Keratinocyte (primary cell): ENCODE data around the gene RPIA. TPM values are rescaled to one million over a fixed set of nuclear protein-coding genes. Genes with fewer than 3 reads are reported as not detected.

ENCODE experiments used
- DNase-seq: peaks from one replicate; pipeline ENCODE4 v3.0.0-alpha.2; 2011; ENCODE audit warnings: low read depth, missing footprints, low spot score
- FAIRE-seq: peaks from 2 replicates; lab custom pipeline; 2011; peaks lifted over from hg19 to GRCh38; lab: Jason Lieb, UNC
- H2AFZ ChIP-seq: 2 replicates; pipeline ENCODE4 v1.6.0; 2012; ENCODE audit warnings: low read length, control low read depth, inconsistent platforms; ENCODE audit not compliant: control insufficient read depth
- H3K27ac ChIP-seq: 2 replicates; pipeline ENCODE4 v1.5.1; 2011; ENCODE audit warnings: low read length; ENCODE audit not compliant: control insufficient read depth, insufficient read depth
- H3K27me3 ChIP-seq: 3 replicates; pipeline ENCODE4 v1.6.0; 2011; ENCODE audit warnings: low read length; ENCODE audit not compliant: control insufficient read depth, insufficient read depth; ENCODE audit errors: extremely low read depth
- H3K36me3 ChIP-seq, 2 experiments: 2 replicates in 1 of 2; 3 replicates in 1 of 2; pipeline ENCODE4 v1.5.1; 2011; ENCODE audit warnings: low read length in 2 of 2, mild to moderate bottlenecking in 1 of 2; ENCODE audit not compliant: control insufficient read depth in 2 of 2, insufficient read depth in 2 of 2; ENCODE audit errors: extremely low read depth in 1 of 2
- H3K4me1 ChIP-seq: 3 replicates; pipeline ENCODE4 v1.5.1; 2011; ENCODE audit warnings: low read length; ENCODE audit not compliant: control insufficient read depth, insufficient read depth; ENCODE audit errors: extremely low read depth
- H3K4me2 ChIP-seq: 3 replicates; pipeline ENCODE4 v1.6.0; 2011; ENCODE audit warnings: low read depth, low read length; ENCODE audit not compliant: control insufficient read depth, insufficient read depth; ENCODE audit errors: extremely low read depth
- H3K4me3 ChIP-seq, 3 experiments: fragments of 200-600 bp in 1 of 3; sonication (generic) in 1 of 3; 2 replicates in 2 of 3; 3 replicates in 1 of 3; pipeline ENCODE4 v1.5.1; 2011 to 2016; ENCODE audit warnings: low read length in 3 of 3, mild to moderate bottlenecking in 3 of 3, control low read depth in 2 of 3, inconsistent platforms in 1 of 3, low read depth in 1 of 3, mixed read lengths in 1 of 3, mixed run types in 1 of 3, moderate library complexity in 1 of 3; ENCODE audit not compliant: control insufficient read depth in 2 of 3, insufficient read depth in 2 of 3; ENCODE audit errors: extremely low read depth in 1 of 3
- H3K79me2 ChIP-seq: 2 replicates; pipeline ENCODE4 v1.6.0; 2012; ENCODE audit warnings: low read length; ENCODE audit not compliant: control insufficient read depth, insufficient read depth
- H3K9ac ChIP-seq: 3 replicates; pipeline ENCODE4 v1.6.0; 2011; ENCODE audit warnings: low read length; ENCODE audit not compliant: control insufficient read depth, insufficient read depth; ENCODE audit errors: extremely low read depth
- H3K9me1 ChIP-seq: 3 replicates; pipeline ENCODE4 v1.6.0; 2011; ENCODE audit warnings: low read length; ENCODE audit not compliant: control insufficient read depth, insufficient read depth; ENCODE audit errors: extremely low read depth
- H3K9me3 ChIP-seq: 2 replicates; pipeline ENCODE4 v1.5.1; 2012; ENCODE audit warnings: low read depth, low read length; ENCODE audit not compliant: control insufficient read depth
- H4K20me1 ChIP-seq: 3 replicates; pipeline ENCODE4 v1.6.0; 2011; ENCODE audit warnings: low read length; ENCODE audit not compliant: control insufficient read depth, insufficient read depth; ENCODE audit errors: extremely low read depth
- CTCF ChIP-seq, 3 experiments: IDR thresholded peaks in 1 of 3; conservative IDR thresholded peaks in 1 of 3; optimal IDR thresholded peaks in 1 of 3; 2 replicates in 2 of 3; 3 replicates in 1 of 3; pipeline versions ENCODE3 to v1.5.1; 2011; ENCODE audit warnings: low read length in 3 of 3, mild to moderate bottlenecking in 3 of 3, moderate library complexity in 2 of 3, control low read depth in 1 of 3, inconsistent platforms in 1 of 3; ENCODE audit not compliant: insufficient read depth in 2 of 3; ENCODE audit errors: extremely low read depth in 1 of 3
- EZH2 ChIP-seq: IDR thresholded peaks from one replicate; pipeline ENCODE4 v1.6.1; 2012; ENCODE audit warnings: inconsistent platforms, mild to moderate bottlenecking, low read length, moderate library complexity
- dilution Hi-C: fragments of 300-500 bp; cut with MboI; formaldehyde crosslinking; loops from one replicate; pipeline ENCODE4 v1.7.0; 2020; ENCODE audit warnings: low sequenced_read_pairs; ENCODE audit not compliant: extremely low pct_ligation_motif_present
- polyA plus RNA-seq, 5 experiments: library from polyadenylated mRNA; depleted of rRNA in 3 of 5; stranded (reverse) in 3 of 5; stranded (forward) in 1 of 5; unstranded in 1 of 5; fragments of >200 nt; gene quantifications; 1 replicate in 1 of 5; 2 replicates in 3 of 5; 3 replicates in 1 of 5; pipeline versions ENCODE4 v1.2.1 to v1.2.3, GENCODE V29; 2011 to 2012; ENCODE audit warnings: missing spikeins in 2 of 5, low read depth in 1 of 5, low replicate concordance in 1 of 5

Gene RPIA
- polyA plus RNA-seq, 1 donor (not counting 4 experiments of a cell fraction or from before 2014, with no cell fraction given), result 11.4 TPM

GRCh38 chr2:88680266-88680902 is 11.1 kb upstream of the RPIA start:
- Histone ChIP-seq H3K4me1 (no peaks in the 10 kb centered on the region), H3K9me1 (no peaks in the 10 kb centered on the region), H3K9ac (no peak overlapping the region), H3K4me2 (no peak overlapping the region), H3K36me3 (no peaks in the 10 kb centered on the region), H3K4me3 (no peak overlapping the region), H2AFZ (no peak overlapping the region), H3K27me3 (peaks cover 2% of the 10 kb centered on the region), H3K9me3 (no peaks in the 10 kb centered on the region), H3K79me2 (no peaks in the 10 kb centered on the region), H3K27ac (no peak overlapping the region), H4K20me1 (no peaks in the 10 kb centered on the region)
- TF ChIP-seq CTCF (optimal IDR thresholded peaks at IDR 0.05 in 1 of 3, IDR thresholded peaks at IDR 0.05 in 1 of 3, conservative IDR thresholded peaks at IDR 0.05 in 1 of 3; ENCODE audit: extremely low read depth in 1 of 3, insufficient read depth in 2 of 3, low read length in 3 of 3), result no peak
- no peak for TF ChIP-seq EZH2
- DNase-seq (no peak), FAIRE-seq (no peak)
- dilution Hi-C loops, result no loop called here

DNA sequence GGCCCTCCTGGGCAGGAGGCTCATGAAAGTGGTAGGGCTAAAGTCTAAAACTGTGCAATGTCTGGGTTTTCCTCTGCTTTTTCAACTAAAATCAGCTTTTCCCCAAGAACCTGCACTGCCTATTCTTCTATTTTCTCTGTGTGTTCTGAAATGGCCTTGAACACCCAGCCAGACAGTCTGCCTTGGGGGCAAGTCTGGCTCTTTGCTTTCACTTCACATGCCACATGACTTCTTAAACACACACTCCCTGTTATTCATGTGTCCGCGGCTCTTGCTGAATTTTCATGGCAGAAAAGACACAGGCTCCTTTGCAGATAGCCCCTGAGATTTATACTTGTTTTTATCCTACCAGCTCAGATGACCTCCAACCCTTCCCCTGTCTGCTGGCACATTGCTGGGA is 10.6 kb upstream of the RPIA start:
- FAIRE-seq, result no peak
- no peak for DNase-seq
- H3K9me1 ChIP-seq, result no peaks in the 10 kb centered on the region
- H3K4me1 ChIP-seq, result no peaks in the 10 kb centered on the region
- H3K9me3 ChIP-seq, result no peaks in the 10 kb centered on the region
- dilution Hi-C loops, result no loop called here
- no peaks in the 10 kb centered on the region for H3K36me3 ChIP-seq
- peaks cover 2% of the 10 kb centered on the region for H3K27me3 ChIP-seq
- H3K9ac ChIP-seq, result no peak overlapping the region
- no peak overlapping the region for H3K4me2 ChIP-seq
- no peak overlapping the region for H3K4me3 ChIP-seq
- no peaks in the 10 kb centered on the region for H4K20me1 ChIP-seq
- H3K79me2 ChIP-seq, result no peaks in the 10 kb centered on the region
- TF ChIP-seq EZH2, result no peak
- no peak for TF ChIP-seq CTCF (optimal IDR thresholded peaks at IDR 0.05 in 1 of 3, IDR thresholded peaks at IDR 0.05 in 1 of 3, conservative IDR thresholded peaks at IDR 0.05 in 1 of 3; ENCODE audit: extremely low read depth in 1 of 3, insufficient read depth in 2 of 3, low read length in 3 of 3)
- H2AFZ ChIP-seq, result no peak overlapping the region
- H3K27ac ChIP-seq, result no peak overlapping the region
